ENCODE data around the gene MYB.

- no peak for TF ChIP-seq CTCF (IDR thresholded peaks at IDR 0.05)
- TF ChIP-seq POLR2A (IDR thresholded peaks at IDR 0.05), result no peak
These were observed 41.5 kb downstream of the MYB start for GRCh38 chr6:135222623-135223022.

Measured in prostate gland (tissue), 2 donors.